ENCODE results near the gene ME2. TPM values are rescaled to one million over a fixed set of nuclear protein-coding genes. Genes with fewer than 3 reads are reported as not detected.
"Not testable (repeated sequence)": the region's sequence is repeated elsewhere in the genome, so short reads cannot be mapped to it uniquely, and the experiment has no call there.

ME2 gene
- total and polyA plus RNA-seq, 2 donors, result 35.6 to 65.9 TPM

- DNase-seq (ENCODE audit: low read depth in 6 of 9, low spot score in 9 of 9), result peak in 1 of 9 donors; percentile 3
- 94% methylated on average over 5 of the region's 5 CpGs for WGBS
- no peak overlapping the region for H3K27ac ChIP-seq (ENCODE audit: low read depth in 1 of 2, low read length in 1 of 2)
- H3K4me1 ChIP-seq (ENCODE audit: control insufficient read depth in 2 of 2, insufficient read depth in 2 of 2, low read length in 2 of 2), result peaks cover 0 to 6% of the 10 kb centered on the region in 2 donors
- H3K9me3 ChIP-seq (ENCODE audit: control insufficient read depth in 2 of 2, insufficient read depth in 1 of 2, low read length in 1 of 2), result no peaks in the 10 kb centered on the region
- peaks cover 0 to 1% of the 10 kb centered on the region in 2 donors for H3K36me3 ChIP-seq (ENCODE audit: control insufficient read depth in 2 of 2, insufficient read depth in 2 of 2, low read length in 1 of 2)
- no peaks in the 10 kb centered on the region for H3K27me3 ChIP-seq (ENCODE audit: control insufficient read depth in 2 of 2, insufficient read depth in 1 of 2, low read length in 1 of 2)
- H3K4me3 ChIP-seq (ENCODE audit: low read length in 2 of 2), result no peak overlapping the region
Measured at GRCh38 chr18:50969448-50969847, 90.5 kb downstream of the ME2 start.

DNA sequence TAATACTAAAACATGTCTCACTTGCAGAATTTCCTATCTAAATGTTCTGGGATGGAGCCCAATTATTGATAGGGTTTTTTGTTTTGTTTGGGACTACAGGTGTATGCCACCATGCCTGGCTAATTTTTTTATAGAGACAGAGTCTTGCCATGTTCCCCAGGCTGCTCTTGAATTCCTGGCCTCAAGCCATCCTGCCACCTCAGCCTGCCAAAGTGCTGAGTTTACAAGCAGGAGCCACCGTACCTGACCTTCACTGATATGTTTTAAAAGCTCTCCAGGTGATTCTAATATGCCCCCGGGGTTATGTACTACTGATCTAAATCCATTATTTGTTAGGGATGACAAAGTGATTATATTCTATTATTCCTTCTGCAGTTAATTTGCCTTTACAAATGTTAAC, 91.1 kb downstream of the ME2 start:
- Histone ChIP-seq H3K4me1 (ENCODE audit: control insufficient read depth in 2 of 2, insufficient read depth in 2 of 2, low read length in 2 of 2) (peaks cover 0 to 6% of the 10 kb centered on the region in 2 donors), H3K9me3 (ENCODE audit: control insufficient read depth in 2 of 2, insufficient read depth in 1 of 2, low read length in 1 of 2) (no peaks in the 10 kb centered on the region), H3K27me3 (ENCODE audit: control insufficient read depth in 2 of 2, insufficient read depth in 1 of 2, low read length in 1 of 2) (no peaks in the 10 kb centered on the region), H3K36me3 (ENCODE audit: control insufficient read depth in 2 of 2, insufficient read depth in 2 of 2, low read length in 1 of 2) (peaks cover 5 to 7% of the 10 kb centered on the region in 2 donors), H3K4me3 (ENCODE audit: low read length in 2 of 2) (no peak overlapping the region), H3K27ac (ENCODE audit: low read depth in 1 of 2, low read length in 1 of 2) (no peak overlapping the region)
- 84% methylated on average over 2 of the region's 2 CpGs for WGBS
- no peak for DNase-seq (ENCODE audit: low read depth in 6 of 9, low spot score in 9 of 9)

GRCh38 chr18:50972404-50972803, 93.5 kb downstream of the ME2 start:
- DNase-seq (ENCODE audit: low read depth in 6 of 9, low spot score in 9 of 9); H3K27me3 ChIP-seq (ENCODE audit: control insufficient read depth in 2 of 2, insufficient read depth in 1 of 2, low read length in 1 of 2); H3K4me3 ChIP-seq (ENCODE audit: low read length in 2 of 2); H3K27ac ChIP-seq (ENCODE audit: low read depth in 1 of 2, low read length in 1 of 2); H3K4me1 ChIP-seq (ENCODE audit: control insufficient read depth in 2 of 2, insufficient read depth in 2 of 2, low read length in 2 of 2); H3K9me3 ChIP-seq (ENCODE audit: control insufficient read depth in 2 of 2, insufficient read depth in 1 of 2, low read length in 1 of 2): not testable (repeated sequence)
- 96% methylated on average over 5 of the region's 5 CpGs for WGBS
- peaks cover 23% of the 10 kb centered on the region in 2 donors for H3K36me3 ChIP-seq (ENCODE audit: control insufficient read depth in 2 of 2, insufficient read depth in 2 of 2, low read length in 1 of 2)

DNA sequence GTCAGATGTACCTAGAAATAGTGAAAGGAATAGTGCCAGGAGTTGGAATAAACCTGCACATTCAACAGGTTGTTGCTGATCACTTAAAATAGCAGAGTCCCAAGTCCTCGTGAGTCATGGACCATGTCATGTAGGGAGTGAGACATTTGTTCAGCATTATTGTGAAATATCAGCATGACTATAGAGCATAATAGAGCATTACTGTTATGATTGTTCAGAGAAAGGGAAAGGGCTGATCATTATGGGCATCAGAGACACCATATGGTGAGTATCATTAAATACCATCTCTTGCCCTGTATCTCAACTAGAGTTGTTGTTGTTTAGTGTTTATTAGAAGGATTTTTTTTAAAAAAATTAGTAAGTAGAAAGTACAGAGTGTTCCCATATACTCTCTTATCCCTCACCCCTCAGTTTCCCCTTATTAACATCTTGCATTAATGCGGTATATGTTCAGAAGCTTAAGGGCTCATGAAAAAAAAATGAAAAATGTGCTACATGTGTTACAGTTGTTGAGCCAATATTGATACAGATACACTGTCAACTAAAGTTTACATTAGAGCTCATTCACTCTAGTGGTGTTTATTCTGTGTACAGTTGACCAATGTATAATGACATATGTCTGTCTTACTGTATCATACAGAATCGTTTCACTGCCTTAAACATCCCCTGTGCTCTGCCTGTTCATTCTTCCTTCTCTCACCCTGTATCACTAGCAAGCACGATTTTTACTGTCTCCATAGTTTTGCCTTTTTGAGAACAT, 94.6 kb downstream of the ME2 start:
- Histone ChIP-seq H3K27ac (ENCODE audit: low read depth in 1 of 2, low read length in 1 of 2) (no peak overlapping the region), H3K27me3 (ENCODE audit: control insufficient read depth in 2 of 2, insufficient read depth in 1 of 2, low read length in 1 of 2) (no peaks in the 10 kb centered on the region)
- DNase-seq (ENCODE audit: low read depth in 6 of 9, low spot score in 9 of 9), result no peak

GRCh38 chr18:50977037-50977760, 98.3 kb downstream of the ME2 start:
- no peak for DNase-seq (ENCODE audit: low read depth in 6 of 9, low spot score in 9 of 9)
- WGBS, result 98% methylated on average over 5 of the region's 5 CpGs
- no peak overlapping the region for H3K27ac ChIP-seq (ENCODE audit: low read depth in 1 of 2, low read length in 1 of 2)
- no peaks in the 10 kb centered on the region for H3K27me3 ChIP-seq (ENCODE audit: control insufficient read depth in 2 of 2, insufficient read depth in 1 of 2, low read length in 1 of 2)
- H3K4me3 ChIP-seq (ENCODE audit: low read length in 2 of 2), result no peak overlapping the region
- H3K4me1 ChIP-seq (ENCODE audit: control insufficient read depth in 2 of 2, insufficient read depth in 2 of 2, low read length in 2 of 2), result no peaks in the 10 kb centered on the region
- H3K36me3 ChIP-seq (ENCODE audit: control insufficient read depth in 2 of 2, insufficient read depth in 2 of 2, low read length in 1 of 2), result peaks cover 31 to 35% of the 10 kb centered on the region in 2 donors
- H3K9me3 ChIP-seq (ENCODE audit: control insufficient read depth in 2 of 2, insufficient read depth in 1 of 2, low read length in 1 of 2), result peaks cover 5 to 10% of the 10 kb centered on the region in 2 donors

More for the DNA sequence above, 94.6 kb downstream of the ME2 start:
- peaks cover 0 to 6% of the 10 kb centered on the region in 2 donors for H3K4me1 ChIP-seq (ENCODE audit: control insufficient read depth in 2 of 2, insufficient read depth in 2 of 2, low read length in 2 of 2)
- H3K4me3 ChIP-seq (ENCODE audit: low read length in 2 of 2), result no peak overlapping the region
- peaks cover 5 to 10% of the 10 kb centered on the region in 2 donors for H3K9me3 ChIP-seq (ENCODE audit: control insufficient read depth in 2 of 2, insufficient read depth in 1 of 2, low read length in 1 of 2)
- WGBS, result 97% methylated on average over 4 of the region's 4 CpGs
- peaks cover 24 to 25% of the 10 kb centered on the region in 2 donors for H3K36me3 ChIP-seq (ENCODE audit: control insufficient read depth in 2 of 2, insufficient read depth in 2 of 2, low read length in 1 of 2)

- Histone ChIP-seq H3K27ac (ENCODE audit: low read depth in 1 of 2, low read length in 1 of 2) (no peak overlapping the region), H3K36me3 (ENCODE audit: control insufficient read depth in 2 of 2, insufficient read depth in 2 of 2, low read length in 1 of 2) (peaks cover 19 to 20% of the 10 kb centered on the region in 2 donors), H3K4me1 (ENCODE audit: control insufficient read depth in 2 of 2, insufficient read depth in 2 of 2, low read length in 2 of 2) (no peaks in the 10 kb centered on the region), H3K4me3 (ENCODE audit: low read length in 2 of 2) (no peak overlapping the region), H3K27me3 (ENCODE audit: control insufficient read depth in 2 of 2, insufficient read depth in 1 of 2, low read length in 1 of 2) (no peaks in the 10 kb centered on the region), H3K9me3 (ENCODE audit: control insufficient read depth in 2 of 2, insufficient read depth in 1 of 2, low read length in 1 of 2) (peaks cover 5 to 10% of the 10 kb centered on the region in 2 donors)
- WGBS, result 95% methylated on average over 1 of the region's 1 CpG
- DNase-seq (ENCODE audit: low read depth in 6 of 9, low spot score in 9 of 9), result no peak
Measured at GRCh38 chr18:50981381-50981780, 102.5 kb downstream of the ME2 start.

- H3K4me1 ChIP-seq (ENCODE audit: control insufficient read depth in 2 of 2, insufficient read depth in 2 of 2, low read length in 2 of 2), result no peaks in the 10 kb centered on the region
- H3K27ac ChIP-seq (ENCODE audit: low read depth in 1 of 2, low read length in 1 of 2), result no peak overlapping the region
- H3K4me3 ChIP-seq (ENCODE audit: low read length in 2 of 2), result no peak overlapping the region
- no peak for DNase-seq (ENCODE audit: low read depth in 6 of 9, low spot score in 9 of 9)
- peaks cover 2 to 3% of the 10 kb centered on the region in 2 donors for H3K9me3 ChIP-seq (ENCODE audit: control insufficient read depth in 2 of 2, insufficient read depth in 1 of 2, low read length in 1 of 2)
- WGBS, result 98% methylated on average over 8 of the region's 8 CpGs
- peaks cover 10 to 19% of the 10 kb centered on the region in 2 donors for H3K36me3 ChIP-seq (ENCODE audit: control insufficient read depth in 2 of 2, insufficient read depth in 2 of 2, low read length in 1 of 2)
- H3K27me3 ChIP-seq (ENCODE audit: control insufficient read depth in 2 of 2, insufficient read depth in 1 of 2, low read length in 1 of 2), result no peaks in the 10 kb centered on the region
Measured at GRCh38 chr18:50982086-50982801, 103.3 kb downstream of the ME2 start.

DNA sequence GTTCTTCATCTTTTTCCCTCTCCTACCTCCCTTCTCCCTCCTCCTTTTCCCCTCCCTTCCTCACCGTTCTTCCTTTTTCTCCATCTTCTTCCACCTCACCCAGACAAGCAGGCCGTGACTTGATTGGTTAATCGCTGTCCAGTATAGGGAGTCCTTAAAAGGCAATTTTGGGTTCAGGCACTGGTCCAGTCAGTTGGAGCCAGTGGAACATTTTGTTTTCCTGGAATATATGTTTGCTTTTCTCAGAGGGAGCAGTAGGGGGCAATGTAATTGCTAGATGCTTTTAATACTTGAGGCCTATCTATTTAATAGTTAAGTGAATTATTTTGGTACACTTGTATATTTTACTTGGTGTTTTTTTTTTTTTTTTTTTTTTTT, 103.9 kb downstream of the ME2 start:
- DNase-seq (ENCODE audit: low read depth in 6 of 9, low spot score in 9 of 9), result no peak
- no peak overlapping the region for H3K27ac ChIP-seq (ENCODE audit: low read depth in 1 of 2, low read length in 1 of 2)
- no peaks in the 10 kb centered on the region for H3K9me3 ChIP-seq (ENCODE audit: control insufficient read depth in 2 of 2, insufficient read depth in 1 of 2, low read length in 1 of 2)
- WGBS, result 97% methylated on average over 3 of the region's 3 CpGs
- peaks cover 7 to 15% of the 10 kb centered on the region in 2 donors for H3K36me3 ChIP-seq (ENCODE audit: control insufficient read depth in 2 of 2, insufficient read depth in 2 of 2, low read length in 1 of 2)
- no peak overlapping the region for H3K4me3 ChIP-seq (ENCODE audit: low read length in 2 of 2)
- H3K4me1 ChIP-seq (ENCODE audit: control insufficient read depth in 2 of 2, insufficient read depth in 2 of 2, low read length in 2 of 2), result no peaks in the 10 kb centered on the region
- no peaks in the 10 kb centered on the region for H3K27me3 ChIP-seq (ENCODE audit: control insufficient read depth in 2 of 2, insufficient read depth in 1 of 2, low read length in 1 of 2)
